Right ventricle myocardium inferior (tissue), 1 donor: ENCODE results near the gene FILIP1L. TPM values are rescaled to one million over a fixed set of nuclear protein-coding genes. Genes with fewer than 3 reads are reported as not detected.
A peak's percentile ranks its signal among the peaks of the same experiment; 100 is the strongest.
"Not testable (repeated sequence)": the region's sequence is repeated elsewhere in the genome, so short reads cannot be mapped to it uniquely, and the experiment has no call there.

ENCODE experiments used
- ATAC-seq: fragments of 200-7000 bp; cut with Tn5 transposase; one replicate; pipeline ENCODE4 v1.9.1; 2020; ENCODE audit warnings: mild to moderate bottlenecking, moderate library complexity
- DNase-seq: peaks from one replicate; pipeline ENCODE4 v3.0.0; 2021; ENCODE audit errors: missing footprints
- intact Hi-C: fragments of 100-400 bp; cut with DNase I; formaldehyde crosslinking; loops from one replicate; pipeline ENCODE4 v1.11.0; 2022
- total RNA-seq: library from RNA; stranded (reverse); fragmentation: NEBNext Ultra II Directional; extraction: Animal tissue kit (Norgen Biotek cat#: 25700); gene quantifications from one replicate; pipeline ENCODE4 v1.2.1, GENCODE V29; 2021
- donor health status: DM: no; HTN: yes; CAD: no; lungs with severe emphysema.

FILIP1L gene
- total RNA-seq, 1 donor from 2014 or later, result 41.3 TPM

- ATAC-seq (no peak), DNase-seq (no peak)
- intact Hi-C loops, result no loop called here
Observed at GRCh38 chr3:100104442-100104798, 9.9 kb downstream of the FILIP1L start.

DNA sequence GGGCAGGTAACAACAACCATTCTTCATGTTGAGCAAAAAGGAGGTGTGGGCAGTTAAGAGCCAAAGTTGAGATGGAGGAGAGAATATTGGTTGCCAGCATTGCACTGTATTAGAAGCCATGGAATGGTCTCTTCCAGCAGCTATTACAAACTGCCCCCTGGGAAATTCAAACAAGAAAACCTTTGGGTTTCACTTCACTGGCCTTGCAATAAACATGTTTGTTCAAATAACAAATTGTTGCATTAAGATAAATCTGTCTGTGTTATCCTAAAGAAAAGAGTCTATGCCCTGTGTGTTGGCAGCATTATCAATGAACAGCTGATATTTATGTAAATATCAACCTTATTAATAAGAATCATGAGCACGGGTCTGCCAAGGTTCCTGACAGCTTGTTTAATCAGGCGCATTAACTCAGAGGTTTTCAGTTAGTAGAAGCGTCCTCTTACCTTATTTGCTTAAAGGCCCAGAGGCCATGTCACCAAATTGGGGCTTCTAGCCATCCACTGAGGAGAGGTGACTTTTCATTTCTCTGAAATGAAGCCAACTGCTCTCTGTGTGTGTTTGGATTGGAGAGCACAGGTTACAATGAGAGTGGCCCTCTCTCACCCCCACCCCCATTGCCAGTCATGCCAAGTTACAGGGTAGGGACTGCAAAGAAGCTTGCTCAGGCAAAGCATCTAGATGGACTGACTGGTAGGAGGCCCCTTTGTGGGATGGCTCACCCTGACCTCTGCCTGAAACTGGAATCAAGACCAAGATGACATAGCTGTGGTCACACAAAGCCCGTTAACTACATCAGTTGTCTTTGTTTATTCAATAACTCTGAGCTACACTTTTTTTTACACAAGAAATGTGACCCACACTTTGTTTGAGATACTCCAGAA, 10.5 kb downstream of the FILIP1L start:
- DNase-seq, result no peak
- intact Hi-C loops, result no loop called here
- ATAC-seq, result no peak

- intact Hi-C loops, result no loop called here
- DNase-seq, result no peak
- ATAC-seq, result peak; percentile 51
Observed at GRCh38 chr3:100102757-100103156, 11.5 kb downstream of the FILIP1L start.

- intact Hi-C loops, result no loop called here
- no peak for ATAC-seq
- no peak for DNase-seq
Observed at GRCh38 chr3:100100425-100100824, 13.9 kb downstream of the FILIP1L start.

DNA sequence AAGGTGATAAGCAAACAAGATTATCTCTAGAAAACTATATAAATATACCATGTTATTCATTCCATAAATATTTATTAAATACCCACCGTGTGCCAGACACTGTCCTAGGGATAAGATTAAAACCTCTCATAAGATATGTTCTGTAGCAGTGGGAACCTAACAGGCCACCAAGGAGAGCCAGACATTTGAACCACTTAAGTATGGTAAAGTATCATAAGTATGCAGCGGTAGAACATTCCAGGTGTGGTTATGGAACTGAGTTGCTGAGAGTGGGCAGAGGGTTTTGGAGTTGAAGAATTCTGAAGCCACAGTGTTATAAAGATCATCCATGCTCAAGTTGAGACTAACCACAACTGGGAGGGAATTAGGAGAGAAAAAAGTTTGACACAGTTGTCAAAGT, 14.7 kb downstream of the FILIP1L start:
- ATAC-seq (no peak), DNase-seq (no peak)
- intact Hi-C loops, result no loop called here

DNA sequence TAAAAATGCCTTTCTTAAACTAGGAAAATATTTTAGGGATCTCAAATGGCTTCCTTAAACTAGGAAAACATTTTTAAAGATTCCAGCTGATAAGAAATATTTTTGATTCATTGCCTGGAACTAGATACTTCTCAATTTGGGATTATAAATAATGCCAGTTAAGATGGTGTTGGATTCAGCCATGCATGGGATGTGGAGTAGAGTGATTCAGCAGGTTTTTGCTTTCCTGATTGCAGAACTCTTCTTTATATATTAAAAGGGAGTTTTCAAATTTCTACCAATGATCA, 15.6 kb downstream of the FILIP1L start:
- intact Hi-C loops, result no loop called here
- DNase-seq, result no peak
- no peak for ATAC-seq

GRCh38 chr3:100097919-100098783, 16.1 kb downstream of the FILIP1L start:
- intact Hi-C loops, result no loop called here
- no peak for DNase-seq
- peak; percentile 89 for ATAC-seq

- intact Hi-C loops, result no loop called here
- ATAC-seq (no peak), DNase-seq (no peak)
Observed at GRCh38 chr3:100096866-100097265, 17.4 kb downstream of the FILIP1L start.

DNA sequence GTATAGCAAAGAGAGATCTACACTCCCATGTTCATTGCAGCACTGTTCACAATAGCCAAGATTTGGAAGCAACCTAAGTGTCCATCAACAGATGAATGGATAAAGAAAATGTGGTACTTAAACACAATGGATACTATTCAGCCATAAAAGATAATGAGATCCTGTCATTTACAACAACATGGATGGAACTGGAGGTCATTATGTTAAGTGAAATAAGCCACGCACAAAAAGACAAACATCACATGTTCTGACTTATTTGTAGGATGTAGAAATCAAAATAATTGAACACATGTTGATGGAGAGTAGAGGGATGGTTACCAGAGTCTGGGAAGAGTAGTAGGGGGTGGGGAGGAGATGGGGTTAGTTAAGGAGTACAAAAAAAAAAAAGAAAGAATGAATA, 18.0 kb downstream of the FILIP1L start:
- ATAC-seq, intact Hi-C loops, DNase-seq: not testable (repeated sequence)

GRCh38 chr3:100093831-100094230, 20.5 kb downstream of the FILIP1L start:
- intact Hi-C loops, result no loop called here
- ATAC-seq, result no peak
- DNase-seq, result no peak

DNA sequence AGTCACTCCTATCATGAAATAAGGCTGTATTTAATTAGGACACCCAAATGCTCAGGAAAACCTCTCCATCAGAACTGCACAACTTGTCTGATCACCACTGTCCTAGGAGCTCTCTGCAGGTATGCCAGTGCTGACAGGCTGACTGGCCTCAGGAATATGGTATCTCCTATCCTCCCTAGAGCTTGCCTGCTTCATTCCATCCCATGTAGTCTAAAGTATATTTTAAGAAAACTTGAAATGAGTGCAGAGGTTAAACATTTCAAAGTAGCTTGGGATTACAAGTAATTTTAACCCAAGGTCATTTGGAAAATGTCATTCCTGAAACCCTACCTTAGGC, 23.7 kb downstream of the FILIP1L start:
- intact Hi-C loops, result no loop called here
- DNase-seq, result no peak
- ATAC-seq, result peak; percentile 10

GRCh38 chr3:100089812-100090668, 24.3 kb downstream of the FILIP1L start:
- intact Hi-C loops, result no loop called here
- DNase-seq, result no peak
- ATAC-seq, result peak; percentile 64

DNA sequence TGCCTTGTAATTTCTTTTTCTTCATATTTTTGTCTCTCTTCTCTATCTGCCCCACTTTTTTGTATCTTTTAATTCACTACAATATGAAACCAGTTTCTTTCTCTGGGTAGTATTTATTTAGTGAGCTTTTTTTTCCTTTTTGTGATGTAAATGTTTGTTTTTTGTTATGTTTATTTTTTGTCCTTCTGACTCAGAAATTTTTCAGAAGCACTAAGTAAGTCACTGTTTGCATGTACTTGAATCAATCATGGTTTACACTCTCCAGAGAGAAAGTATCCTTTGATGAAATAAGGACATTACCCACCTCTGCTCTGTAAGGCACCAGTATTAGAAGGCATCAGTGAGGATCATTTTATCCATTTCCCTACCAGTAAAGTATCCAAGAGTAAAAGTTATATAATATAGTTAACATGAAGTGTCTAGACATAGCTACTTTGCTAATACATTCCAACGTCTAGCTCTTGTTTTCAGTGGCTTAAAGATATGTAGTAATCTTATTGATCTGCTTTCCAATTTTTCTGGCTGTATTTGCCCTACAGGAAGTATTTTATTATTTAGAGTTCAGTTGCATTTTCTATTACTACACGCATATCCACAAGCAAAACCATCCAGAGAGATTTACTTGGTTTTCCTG, 25.4 kb downstream of the FILIP1L start:
- DNase-seq (no peak), ATAC-seq (no peak)
- intact Hi-C loops, result no loop called here

DNA sequence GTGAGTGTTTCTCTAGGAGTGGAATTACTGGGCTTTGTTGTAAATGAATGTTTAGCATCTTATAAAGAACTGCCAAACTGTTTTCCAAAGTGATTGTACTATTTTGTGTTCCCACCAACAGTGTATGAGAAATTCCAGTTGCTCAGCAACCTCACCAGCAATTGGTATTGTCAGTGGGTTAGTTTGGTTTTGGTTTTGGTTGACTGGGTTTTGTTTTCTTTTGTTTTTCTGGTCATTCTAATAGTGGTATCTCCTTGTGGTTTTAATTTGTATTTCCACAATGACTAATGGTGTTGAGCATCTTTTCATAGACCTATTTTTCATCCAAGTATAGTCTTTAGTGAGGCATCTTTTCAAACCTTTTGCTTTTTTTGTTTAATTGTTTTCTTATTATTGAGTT, 27.1 kb downstream of the FILIP1L start:
- DNase-seq (no peak), ATAC-seq (no peak)
- intact Hi-C loops, result no loop called here

- DNase-seq (no peak), ATAC-seq (no peak)
- intact Hi-C loops, result no loop called here
Observed at GRCh38 chr3:100086401-100086800, 27.9 kb downstream of the FILIP1L start.

- ATAC-seq (no peak), DNase-seq (no peak)
- intact Hi-C loops, result no loop called here
Observed at GRCh38 chr3:100084100-100084806, 30.0 kb downstream of the FILIP1L start.

- ATAC-seq, result no peak
- no peak for DNase-seq
- intact Hi-C loops, result no loop called here
Observed at GRCh38 chr3:100083209-100083608, 31.1 kb downstream of the FILIP1L start.

DNA sequence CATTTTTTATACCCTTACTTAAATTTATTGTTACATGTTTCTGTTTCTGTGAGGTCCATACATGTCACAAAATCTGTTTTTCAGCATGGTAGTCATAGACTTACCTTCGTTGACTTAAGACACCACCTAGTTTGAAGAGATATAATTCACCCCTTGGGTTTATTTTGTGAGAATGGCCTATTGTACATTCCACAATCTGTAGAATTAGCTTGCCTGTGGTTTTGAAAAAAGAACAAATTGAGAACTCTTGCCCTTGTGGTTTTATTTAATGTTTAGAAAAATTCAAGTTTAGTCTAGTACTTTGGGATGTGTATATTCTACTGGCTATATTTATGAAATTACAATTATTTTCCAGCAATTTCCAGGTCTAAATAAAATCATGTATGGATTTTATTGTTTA, 31.6 kb downstream of the FILIP1L start:
- no peak for ATAC-seq
- intact Hi-C loops, result no loop called here
- no peak for DNase-seq
